ENCODE measurements around the gene PDE10A. TPM values are rescaled to one million over a fixed set of nuclear protein-coding genes. Genes with fewer than 3 reads are reported as not detected.

Gene PDE10A
- total RNA-seq, 1 experiment from 2014 or later: 3.1 TPM

DNA sequence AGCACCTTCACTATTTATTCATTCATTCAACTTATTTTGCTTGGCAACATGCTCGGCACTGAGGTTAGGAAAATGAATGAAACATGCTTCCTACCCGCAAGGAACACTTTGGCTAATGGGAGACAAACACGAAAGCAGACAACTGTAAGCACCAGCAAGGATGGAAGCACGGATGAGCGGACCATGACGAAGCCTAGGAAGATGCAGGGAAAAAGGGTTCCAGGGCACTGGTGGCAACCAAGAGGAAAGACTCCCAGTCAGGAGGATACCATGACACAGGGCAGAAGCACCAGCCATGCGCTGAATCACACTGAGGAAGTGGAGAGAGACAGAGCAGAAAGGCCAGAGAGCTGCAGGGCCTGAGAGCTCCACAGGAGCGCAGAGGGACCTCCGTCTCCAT is 9.8 kb downstream of the PDE10A start:
- TF ChIP-seq CREB1 (CRISPR knock-in tag; IDR thresholded peaks at IDR 0.05) (no peak), GABPB1 (CRISPR knock-in tag; IDR thresholded peaks at IDR 0.05) (no peak), HMGXB4 (CRISPR knock-in tag; IDR thresholded peaks at IDR 0.05) (no peak), ETV6 (CRISPR knock-in tag; IDR thresholded peaks at IDR 0.05) (no peak), SP1 (CRISPR knock-in tag; conservative IDR thresholded peaks at IDR 0.05) (no peak), USF2 (CRISPR knock-in tag; IDR thresholded peaks at IDR 0.05) (no peak), RORB (CRISPR knock-in tag; IDR thresholded peaks at IDR 0.05) (no peak), ZNF423 (CRISPR knock-in tag; IDR thresholded peaks at IDR 0.05) (no peak), ATF1 (CRISPR knock-in tag; IDR thresholded peaks at IDR 0.05) (no peak), ZNF138 (CRISPR knock-in tag; conservative IDR thresholded peaks at IDR 0.05) (no peak), ELF4 (CRISPR knock-in tag; IDR thresholded peaks at IDR 0.05; ENCODE audit: low read depth) (no peak), ZNF532 (CRISPR knock-in tag; IDR thresholded peaks at IDR 0.05; ENCODE audit: borderline replicate concordance) (no peak), GRHL2 (CRISPR knock-in tag; IDR thresholded peaks at IDR 0.05; ENCODE audit: insufficient replicate concordance, severe bottlenecking) (no peak), ESRRA (CRISPR knock-in tag; IDR thresholded peaks at IDR 0.05; ENCODE audit: borderline replicate concordance) (no peak), AR (CRISPR knock-in tag; IDR thresholded peaks at IDR 0.05) (no peak), ZNF121 (CRISPR knock-in tag; IDR thresholded peaks at IDR 0.05) (no peak), ZNF219 (CRISPR knock-in tag; IDR thresholded peaks at IDR 0.05; ENCODE audit: borderline replicate concordance) (no peak), FOXK1 (CRISPR knock-in tag; IDR thresholded peaks at IDR 0.05) (no peak)
- TF ChIP-seq, protein P1, sequence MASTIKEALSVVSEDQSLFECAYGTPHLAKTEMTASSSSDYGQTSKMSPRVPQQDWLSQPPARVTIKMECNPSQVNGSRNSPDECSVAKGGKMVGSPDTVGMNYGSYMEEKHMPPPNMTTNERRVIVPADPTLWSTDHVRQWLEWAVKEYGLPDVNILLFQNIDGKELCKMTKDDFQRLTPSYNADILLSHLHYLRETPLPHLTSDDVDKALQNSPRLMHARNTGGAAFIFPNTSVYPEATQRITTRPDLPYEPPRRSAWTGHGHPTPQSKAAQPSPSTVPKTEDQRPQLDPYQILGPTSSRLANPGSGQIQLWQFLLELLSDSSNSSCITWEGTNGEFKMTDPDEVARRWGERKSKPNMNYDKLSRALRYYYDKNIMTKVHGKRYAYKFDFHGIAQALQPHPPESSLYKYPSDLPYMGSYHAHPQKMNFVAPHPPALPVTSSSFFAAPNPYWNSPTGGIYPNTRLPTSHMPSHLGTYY (CRISPR knock-in tag; IDR thresholded peaks at IDR 0.05): no peak
- TF ChIP-seq, protein P2, sequence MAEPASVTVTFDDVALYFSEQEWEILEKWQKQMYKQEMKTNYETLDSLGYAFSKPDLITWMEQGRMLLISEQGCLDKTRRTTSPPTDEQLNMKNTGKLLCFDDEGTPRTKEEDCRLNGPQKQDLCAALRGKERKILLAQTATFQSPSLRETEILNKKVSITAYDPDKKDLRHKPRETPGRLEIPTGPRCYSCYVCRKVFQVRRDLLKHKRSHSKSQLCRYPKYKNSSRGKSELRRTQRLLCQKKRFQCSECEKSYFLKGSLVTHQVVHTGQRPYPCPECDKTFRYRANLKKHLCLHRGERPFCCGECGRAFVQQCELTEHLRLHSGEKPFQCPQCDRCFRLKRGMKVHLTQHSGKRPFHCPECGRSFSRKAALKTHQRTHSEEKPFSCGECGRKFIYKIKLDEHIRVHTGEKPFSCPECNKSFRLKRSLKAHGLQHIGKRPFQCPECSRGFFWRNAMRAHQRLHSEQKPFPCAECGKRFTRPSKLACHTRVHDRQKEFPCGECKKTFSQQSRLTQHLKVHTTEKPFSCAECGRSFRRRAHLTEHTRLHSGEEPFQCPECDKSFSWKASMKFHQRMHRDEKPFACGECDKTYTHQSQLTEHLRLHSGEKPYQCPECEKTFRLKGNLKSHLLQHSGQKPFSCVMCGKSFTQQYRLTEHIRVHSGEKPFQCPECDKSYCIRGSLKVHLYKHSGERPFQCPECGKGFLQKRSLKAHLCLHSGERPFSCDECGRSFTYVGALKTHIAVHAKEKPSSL (CRISPR knock-in tag; conservative IDR thresholded peaks at IDR 0.05): no peak
- Mint-ChIP-seq H3K9me3 (0 out of 2 replicates have a peak, but pooled peaks cover 6% of the 10 kb centered on the region), H3K4me1 (no peaks in the 10 kb centered on the region; the same call in none of the 2 replicates), H3K36me3 (no peaks in the 10 kb centered on the region), H3K27ac (no peak overlapping the region), H3K27me3 (ENCODE audit: low read depth) (peaks cover 9% of the 10 kb centered on the region; the same call in 1 of the 2 replicates), H3K4me3 (no peak overlapping the region)
- no peak for DNase-seq (ENCODE audit: low spot score)
- ChIA-PET CTCF (no interaction called here), POLR2A (no interaction called here)
- ATAC-seq: no peak

Measured in WTC11 (cell line).